GM21529 (cell line): ENCODE data around the gene KRT80.

ENCODE experiments used
- ATAC-seq: cut with Tn5 transposase; IDR thresholded peaks from one replicate; pipeline ENCODE4 v1.9.1; 2021; ENCODE audit not compliant: unreplicated experiment

Gene KRT80

DNA sequence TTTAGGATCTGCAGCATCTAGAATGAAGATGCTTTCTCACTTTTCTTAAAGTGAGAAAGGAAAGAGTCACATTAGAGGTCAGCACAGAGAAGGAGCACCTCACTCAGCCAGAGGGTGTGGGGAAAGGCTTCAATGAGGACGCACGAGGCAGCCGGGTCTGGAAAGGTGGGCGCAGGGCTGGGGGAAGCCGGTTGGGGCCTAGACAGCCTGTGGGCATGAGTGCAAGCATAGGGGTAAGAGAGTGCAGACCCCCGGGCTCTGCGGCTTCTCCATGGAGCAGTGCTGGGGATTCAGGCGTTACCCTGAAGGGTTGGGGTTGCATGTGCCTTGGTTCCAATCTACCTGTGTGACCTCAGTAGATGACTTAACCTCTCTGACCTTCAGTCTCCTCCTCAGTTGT is 49.9 kb downstream of the KRT80 start:
- ATAC-seq, result no peak

GRCh38 chr12:52141306-52141705 is 50.5 kb downstream of the KRT80 start:
- ATAC-seq, result no peak

GRCh38 chr12:52139579-52140062 is 52.2 kb downstream of the KRT80 start:
- peak; percentile 58 for ATAC-seq

DNA sequence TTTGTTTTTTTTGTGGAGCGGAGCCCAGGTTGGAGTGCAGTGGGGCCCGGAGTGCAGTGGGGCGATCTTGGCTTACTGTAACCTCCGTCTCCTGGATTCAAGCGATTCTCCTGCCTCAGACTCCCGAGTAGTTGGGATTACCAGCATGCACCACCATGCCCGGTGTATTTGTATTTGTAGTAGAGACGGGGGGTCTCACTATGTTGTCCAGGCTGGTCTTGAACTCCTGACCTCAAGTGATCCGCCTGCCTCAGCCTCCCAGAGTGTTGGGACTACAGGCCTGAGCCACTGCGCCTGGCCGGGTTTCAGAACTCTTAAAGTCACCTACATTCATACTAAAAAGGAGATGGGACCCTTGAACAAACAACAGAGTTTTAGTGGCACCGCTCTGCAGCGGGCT is 52.7 kb downstream of the KRT80 start:
- ATAC-seq, result no peak

GRCh38 chr12:52137746-52138145 is 54.1 kb downstream of the KRT80 start:
- ATAC-seq, result no peak

GRCh38 chr12:52132754-52133161 is 59.1 kb downstream of the KRT80 start:
- no peak for ATAC-seq

DNA sequence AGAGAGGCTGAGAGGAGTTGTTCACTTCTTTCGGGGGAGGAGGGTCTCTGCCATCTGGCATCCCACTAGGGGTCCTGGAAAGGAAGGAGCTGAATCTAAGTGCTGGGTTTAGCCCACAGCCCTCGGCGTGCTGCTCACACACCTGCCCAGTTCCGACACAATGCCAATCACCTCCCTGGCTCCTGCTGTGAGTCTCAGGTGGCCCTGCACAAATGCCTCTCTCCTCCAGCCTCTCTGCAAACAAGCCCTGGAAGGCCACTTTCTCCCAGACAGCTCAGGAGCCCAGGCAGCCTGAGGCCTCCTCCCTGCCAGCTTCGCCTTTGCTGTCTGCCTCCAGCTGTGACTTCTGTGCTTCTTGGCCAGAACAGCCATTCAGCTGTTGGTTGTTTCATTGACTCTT is 61.1 kb downstream of the KRT80 start:
- ATAC-seq, result no peak

GRCh38 chr12:52127683-52128450 is 63.9 kb downstream of the KRT80 start:
- no peak for ATAC-seq

- ATAC-seq, result no peak
Measured at GRCh38 chr12:52126605-52127578, 64.9 kb downstream of the KRT80 start.

DNA sequence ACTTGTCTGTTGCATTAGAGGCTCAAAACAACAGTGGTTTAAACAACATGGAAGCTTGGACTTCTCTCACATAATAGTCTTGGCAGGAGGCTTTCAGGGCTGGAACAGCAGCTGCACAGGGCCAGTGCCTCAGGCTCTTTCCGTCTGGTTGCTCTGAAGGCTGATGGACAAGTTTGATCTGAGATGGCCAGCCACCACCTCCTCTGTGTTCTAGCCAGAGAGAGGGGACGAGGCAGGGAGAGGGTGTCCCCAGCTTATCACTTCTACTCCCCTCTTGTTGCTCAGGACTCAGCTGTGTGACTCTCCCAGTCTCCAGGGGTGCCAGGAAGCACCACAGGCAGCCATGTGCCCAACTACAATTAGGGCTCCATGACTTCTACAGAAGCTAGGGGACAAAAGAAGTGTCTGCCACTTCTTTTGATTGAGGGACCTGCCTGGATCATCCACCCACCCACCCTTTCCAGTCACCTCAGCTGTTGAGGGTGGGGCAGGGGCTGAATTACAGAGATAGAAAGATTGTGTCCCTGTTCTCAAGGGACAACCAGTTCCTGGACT is 65.7 kb downstream of the KRT80 start:
- ATAC-seq, result no peak

DNA sequence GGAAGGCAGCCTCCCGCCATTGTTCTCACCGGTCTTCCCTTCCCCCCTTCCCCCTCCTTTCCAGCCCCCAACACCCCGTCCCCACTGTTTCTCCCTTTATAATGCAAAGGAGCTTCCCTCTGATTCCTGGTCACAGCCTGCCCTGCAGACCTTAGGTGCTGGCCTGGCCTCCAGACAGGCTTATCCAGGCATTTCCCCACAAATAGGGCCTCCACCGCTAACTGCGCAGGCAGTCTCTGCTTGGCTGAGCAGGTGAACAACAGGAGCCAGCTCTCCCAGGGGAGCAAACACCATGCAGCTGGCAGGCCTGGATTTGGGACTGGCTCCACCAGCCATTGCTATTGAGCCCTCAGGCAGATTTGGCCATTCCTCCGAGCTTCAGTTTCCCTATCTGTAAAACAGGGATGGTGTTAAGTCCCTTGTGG is 66.3 kb downstream of the KRT80 start:
- no peak for ATAC-seq

- ATAC-seq, result no peak
Measured at GRCh38 chr12:52123487-52124186, 68.2 kb downstream of the KRT80 start.

DNA sequence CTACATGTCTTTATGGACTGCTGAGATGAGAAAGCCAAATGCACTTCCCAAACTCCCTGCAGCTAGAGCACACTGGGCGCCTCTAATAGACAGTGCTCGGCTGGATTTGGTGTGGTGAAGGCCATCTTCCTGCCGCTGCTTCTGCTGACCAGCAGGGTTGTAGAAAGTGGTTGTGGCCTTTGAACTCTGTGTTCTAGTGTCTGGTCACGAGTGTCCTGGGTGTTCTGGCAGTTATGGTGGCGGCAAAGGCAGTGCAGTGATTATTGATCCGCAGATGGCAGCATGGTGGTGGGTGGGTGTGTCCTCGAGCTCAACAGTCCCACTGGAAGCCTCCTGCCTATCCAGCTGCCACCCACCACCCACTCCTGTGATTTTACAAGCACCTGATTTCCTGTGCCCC is 68.9 kb downstream of the KRT80 start:
- ATAC-seq, result no peak

GRCh38 chr12:52122540-52122871 is 69.3 kb downstream of the KRT80 start:
- no peak for ATAC-seq

GRCh38 chr12:52121824-52122539 is 69.8 kb downstream of the KRT80 start:
- no peak for ATAC-seq

DNA sequence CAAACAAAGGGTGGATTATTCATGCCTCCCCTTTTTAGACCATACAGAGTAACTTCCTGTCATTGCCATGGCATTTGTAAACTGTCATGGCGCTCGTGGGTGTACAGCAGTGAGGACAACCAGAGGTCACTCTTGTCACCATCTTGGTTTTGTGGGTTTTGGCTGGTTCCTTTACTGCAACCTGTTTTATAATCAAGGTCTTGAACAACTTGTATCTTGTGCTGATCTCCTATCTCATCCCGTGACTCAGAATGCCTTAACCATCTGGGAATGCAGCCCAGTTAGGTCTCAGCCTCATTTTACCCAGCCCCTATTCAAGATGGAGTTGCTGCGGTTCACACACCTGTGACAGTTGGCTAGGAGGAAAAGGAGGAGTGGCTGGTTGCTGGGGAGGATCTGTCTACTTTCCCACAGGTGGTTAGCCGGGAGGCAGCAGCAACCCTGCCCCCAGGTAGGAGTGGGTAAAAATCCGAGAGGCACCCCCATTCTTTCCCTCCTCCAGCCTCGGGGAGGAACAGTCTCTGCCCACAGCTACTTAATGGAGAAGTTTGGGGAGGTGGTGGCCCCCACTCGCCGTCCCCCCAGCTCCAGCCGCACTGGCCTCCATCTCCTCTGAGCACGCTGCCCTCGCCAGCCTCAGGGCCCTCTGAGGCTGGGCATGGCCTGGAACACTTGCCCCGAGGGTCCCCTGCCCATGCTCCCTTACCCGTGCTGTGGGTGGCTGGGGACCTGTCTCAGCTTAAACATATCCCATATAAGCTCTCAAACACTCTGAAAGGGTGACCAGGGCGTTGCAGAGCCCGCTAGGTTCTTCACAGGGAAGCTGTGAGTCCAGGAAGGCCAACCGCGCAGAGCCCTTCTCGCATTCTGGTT is 70.6 kb downstream of the KRT80 start:
- ATAC-seq, result no peak

GRCh38 chr12:52119398-52120254 is 72.2 kb downstream of the KRT80 start:
- no peak for ATAC-seq
